Adipose tissue (tissue), 3 donors: ENCODE measurements around the gene TAMALIN. TPM values are rescaled to one million over a fixed set of nuclear protein-coding genes. Genes with fewer than 3 reads are reported as not detected.

Source experiments
- H3K27ac ChIP-seq: one replicate; pipeline ENCODE4 v1.5.1; 2013; ENCODE audit warnings: low read depth, low read length
- WGBS, 3 donors: extraction: QIAGEN DNeasy Blood & Tissue Kit; methylation state at CpG; one replicate each; pipeline ENCODE4 v1.1.7; 2013; 5-methylcytosine and 5-hydroxymethylcytosine counted together
- polyA plus RNA-seq, 3 donors: library from polyadenylated mRNA; stranded (reverse); fragments of 200-250 nt; gene quantifications; one replicate each; pipeline ENCODE4 v1.2.3, GENCODE V29; 2013
- donor health status: healthy with polysubstance abuse.
- donor health status: Bipolar disorder and iron deficiency.
- donor health status: healthy.

The TAMALIN gene
- 10 to 100 TPM; 12.6 to 68.3 (median 63.3) TPM for polyA plus RNA-seq

DNA sequence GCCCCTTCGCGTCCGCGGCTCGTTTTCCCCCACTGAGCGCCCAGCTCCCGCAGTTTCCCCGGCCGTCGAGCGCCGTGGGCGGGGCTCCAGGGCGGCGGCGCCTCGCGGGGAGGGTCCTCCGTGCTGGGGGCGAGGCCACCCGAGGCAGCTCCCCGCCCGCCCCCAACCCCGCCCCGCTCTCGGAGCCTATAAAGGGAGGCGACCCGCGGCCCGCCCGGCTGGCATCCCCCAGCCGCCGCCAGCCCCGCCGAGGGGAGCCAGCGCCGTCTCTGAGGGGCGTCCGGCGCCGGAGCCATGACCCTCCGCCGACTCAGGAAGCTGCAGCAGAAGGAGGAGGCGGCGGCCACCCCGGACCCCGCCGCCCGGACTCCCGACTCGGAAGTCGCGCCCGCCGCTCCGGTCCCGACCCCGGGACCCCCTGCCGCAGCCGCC lies at the start of gene TAMALIN:
TAMALIN (plus strand) TSS at position 221 of the 432 bp plus-strand sequence; CDS start at position 295, 74 bp downstream.
- H3K27ac ChIP-seq = peak within 1 kb of the TSS; percentile 44
- WGBS, 3 donors = 1% methylated on average over 43 to 55 of the region's 60 CpGs

GRCh38 chr12:51958542-51958941 lies 48.2 kb upstream of the TAMALIN start:
- H3K27ac ChIP-seq = no peak overlapping the region
- WGBS, 3 donors = 96 to 98% (median 97%) methylated on average over 13 of the region's 13 CpGs

- WGBS, 3 donors = 21 to 35% (median 32%) methylated on average over 3 of the region's 3 CpGs
- H3K27ac ChIP-seq = no peak overlapping the region
Observed at GRCh38 chr12:51959211-51959610, 47.5 kb upstream of the TAMALIN start.

- 72 to 99% (median 92%) methylated on average over 4 of the region's 4 CpGs for WGBS, 3 donors
- H3K27ac ChIP-seq = no peak overlapping the region
Observed at GRCh38 chr12:51959921-51960320, 46.8 kb upstream of the TAMALIN start.

GRCh38 chr12:51960488-51960887 lies 46.3 kb upstream of the TAMALIN start:
- WGBS, 3 donors = 45 to 97% (median 88%) methylated on average over 1 of the region's 1 CpG

DNA sequence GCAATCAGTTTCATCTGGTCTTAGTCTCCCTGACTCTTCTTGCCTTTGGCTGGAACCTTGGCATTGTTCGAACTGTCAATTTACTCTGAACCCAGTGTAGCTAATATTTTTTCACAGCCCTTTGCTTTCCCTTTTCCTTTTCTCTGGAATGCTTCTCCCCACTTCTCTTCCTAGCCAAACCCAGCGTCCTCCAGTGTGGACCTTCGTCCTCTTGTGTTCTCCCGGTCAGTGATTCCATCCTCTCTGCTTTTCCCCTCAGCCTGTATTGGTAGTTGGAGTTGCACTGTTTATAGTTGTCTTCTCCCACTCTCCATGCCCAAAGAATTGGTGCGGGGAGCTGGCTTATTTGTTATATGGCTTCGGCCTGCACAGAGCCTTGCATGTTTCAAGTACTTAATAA lies 45.9 kb upstream of the TAMALIN start:
- no peak overlapping the region for H3K27ac ChIP-seq
- 71 to 95% (median 89%) methylated on average over 6 of the region's 6 CpGs for WGBS, 3 donors

More at GRCh38 chr12:51960488-51960887, 46.3 kb upstream of the TAMALIN start:
- H3K27ac ChIP-seq = no peak overlapping the region

DNA sequence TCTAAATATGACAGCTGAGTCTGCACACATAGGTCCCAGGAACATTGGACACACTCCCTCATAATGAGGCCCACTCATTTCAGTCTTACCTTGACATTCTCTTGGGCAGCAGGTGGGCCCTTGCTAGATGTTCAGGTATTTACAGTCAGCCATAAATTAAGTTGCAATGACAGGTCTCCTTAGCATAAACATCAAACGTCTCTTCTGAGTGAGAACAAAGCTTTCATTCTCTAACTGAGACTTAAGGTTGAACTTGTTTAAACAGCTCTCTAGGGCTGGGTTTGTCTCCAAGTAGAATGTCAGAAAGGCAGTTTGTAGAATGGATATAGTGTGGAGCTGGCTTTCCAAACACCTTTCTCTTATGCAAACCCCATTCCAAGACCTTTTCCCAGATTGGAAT lies 44.9 kb upstream of the TAMALIN start:
- H3K27ac ChIP-seq = no peak overlapping the region
- WGBS, 3 donors = 9 to 30% (median 13%) methylated on average over 1 of the region's 1 CpG

- no peak overlapping the region for H3K27ac ChIP-seq
- 43 to 72% (median 56%) methylated on average over 3 of the region's 3 CpGs for WGBS, 3 donors
Observed at GRCh38 chr12:51962737-51963136, 44.0 kb upstream of the TAMALIN start.

- WGBS, 3 donors = 96 to 99% (median 99%) methylated on average over 4 of the region's 4 CpGs
- no peak overlapping the region for H3K27ac ChIP-seq
Observed at GRCh38 chr12:51963477-51963876, 43.3 kb upstream of the TAMALIN start.

- WGBS, 3 donors = 93 to 98% (median 95%) methylated on average over 2 of the region's 2 CpGs
- H3K27ac ChIP-seq = no peak overlapping the region
Observed at GRCh38 chr12:51969643-51970042, 37.1 kb upstream of the TAMALIN start.

DNA sequence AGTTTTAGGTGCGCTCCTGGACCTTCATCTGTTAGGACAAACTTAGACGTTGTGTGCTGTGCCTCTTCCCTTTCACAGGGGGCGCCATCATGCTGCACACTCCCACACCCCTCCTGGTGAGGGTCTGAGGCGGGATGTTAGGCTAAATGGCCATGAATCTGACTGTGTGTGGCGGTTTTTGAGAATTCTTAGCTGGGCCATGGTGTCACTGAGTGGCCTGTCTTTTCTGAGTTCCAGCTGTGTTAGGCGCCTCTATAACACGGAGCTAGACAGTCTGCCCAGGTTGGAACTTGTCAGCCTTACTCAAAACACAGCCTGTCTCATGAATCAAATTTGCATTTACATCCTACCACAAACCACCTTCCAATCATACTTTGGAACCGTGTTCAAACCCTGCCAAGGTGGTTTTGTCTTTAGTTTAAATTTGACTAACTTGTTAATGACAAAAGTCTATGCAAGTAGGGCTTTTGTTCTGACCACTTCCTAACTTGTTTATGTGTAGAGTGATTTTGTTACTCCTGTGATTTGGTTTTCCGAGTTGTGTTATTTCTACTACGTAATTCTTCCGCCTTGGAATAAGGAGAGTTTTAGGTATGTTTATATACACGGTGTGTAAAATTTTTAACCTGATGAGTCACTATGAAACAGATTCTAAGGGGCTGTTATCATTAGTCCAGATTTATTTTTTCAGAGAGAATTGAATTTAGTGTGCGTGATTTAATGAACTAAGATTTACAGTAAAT lies 35.7 kb upstream of the TAMALIN start:
- no peak overlapping the region for H3K27ac ChIP-seq
- WGBS, 3 donors = 71 to 75% (median 75%) methylated on average over 13 of the region's 13 CpGs

DNA sequence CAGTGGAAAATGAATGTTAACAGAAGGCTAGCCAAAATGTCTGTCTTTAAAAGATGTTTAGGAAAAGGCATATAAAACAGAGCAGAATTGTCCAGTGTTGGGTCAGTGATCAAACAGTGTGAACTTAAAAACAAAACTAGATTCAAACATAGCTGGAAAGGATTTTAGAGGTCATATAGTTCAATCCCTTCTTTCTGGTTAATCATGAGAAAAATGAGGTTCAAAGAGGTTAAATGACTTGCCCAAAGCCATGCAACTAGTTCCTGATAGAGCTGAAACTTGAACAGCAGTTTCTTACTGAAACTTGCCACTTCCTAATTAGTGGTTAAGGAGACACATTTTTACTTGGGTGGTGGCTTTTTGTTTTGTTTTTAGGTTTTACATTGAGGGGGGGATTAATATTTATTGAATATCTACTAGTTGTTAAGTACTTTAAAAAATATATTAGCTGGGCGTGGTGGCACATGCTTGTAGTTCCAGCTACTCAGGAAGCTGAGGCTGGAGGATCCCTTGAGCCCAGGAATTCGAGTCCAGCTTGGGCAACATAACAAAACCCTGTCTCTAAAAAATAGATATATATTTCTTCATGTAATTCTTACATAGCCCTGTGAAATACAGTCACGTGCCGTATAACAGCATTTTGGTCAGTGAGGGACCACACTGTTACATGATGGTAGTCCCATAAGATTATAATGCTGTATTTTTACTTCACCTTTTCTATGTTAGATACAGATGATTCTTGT lies 34.9 kb upstream of the TAMALIN start:
- H3K27ac ChIP-seq = peak overlapping the region; percentile 28
- 32 to 52% (median 36%) methylated on average over 4 of the region's 4 CpGs for WGBS, 3 donors

DNA sequence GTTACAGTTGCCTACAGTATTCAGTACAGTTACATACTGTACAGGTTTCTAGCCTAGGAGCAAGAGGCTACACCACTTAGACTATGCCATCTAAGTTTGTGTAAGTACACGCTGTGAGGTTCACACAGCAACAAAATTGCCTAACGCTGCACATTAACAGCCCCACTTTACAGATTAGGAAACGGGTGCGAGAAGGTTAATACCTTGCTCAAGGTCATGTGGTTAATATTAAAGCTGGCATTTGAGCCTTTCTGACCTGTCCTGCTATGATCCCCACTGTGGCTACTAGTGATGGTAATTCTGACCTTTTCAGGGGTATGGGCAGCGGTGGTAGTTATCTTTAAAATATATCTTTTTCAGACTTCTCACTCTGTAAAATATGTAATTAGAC lies 34.3 kb upstream of the TAMALIN start:
- peak overlapping the region; percentile 28 for H3K27ac ChIP-seq
- WGBS, 3 donors = 30 to 57% (median 52%) methylated on average over 5 of the region's 5 CpGs

DNA sequence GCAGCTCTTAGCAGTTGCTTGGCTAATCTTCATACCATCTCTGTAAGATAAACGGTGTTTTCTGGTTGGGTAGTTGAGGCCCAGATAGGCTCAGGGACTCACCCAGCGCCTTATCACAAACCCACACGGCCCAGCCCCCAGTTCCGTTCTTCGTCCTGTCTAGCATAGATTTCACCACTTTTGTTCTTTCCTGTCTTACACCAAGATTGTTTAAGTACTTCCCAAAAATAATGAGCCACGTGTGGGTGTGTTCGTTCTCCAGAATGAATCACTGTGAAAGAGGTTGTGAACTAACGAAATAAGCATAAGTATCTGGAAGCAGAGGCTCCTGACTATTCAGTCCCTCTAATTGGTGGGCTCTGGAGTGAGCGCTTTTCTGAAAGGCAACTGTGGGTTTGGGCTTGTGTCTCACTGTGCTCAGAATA lies 33.9 kb upstream of the TAMALIN start:
- peak overlapping the region; percentile 28 for H3K27ac ChIP-seq
- 18 to 24% (median 21%) methylated on average over 9 of the region's 9 CpGs for WGBS, 3 donors

GRCh38 chr12:51973560-51973959 lies 33.2 kb upstream of the TAMALIN start:
- 55 to 64% (median 58%) methylated on average over 4 of the region's 4 CpGs for WGBS, 3 donors
- no peak overlapping the region for H3K27ac ChIP-seq

- H3K27ac ChIP-seq = no peak overlapping the region
- WGBS, 3 donors = 37 to 61% (median 45%) methylated on average over 2 of the region's 2 CpGs
Observed at GRCh38 chr12:51974646-51975045, 32.1 kb upstream of the TAMALIN start.

- WGBS, 3 donors = 78 to 87% (median 83%) methylated on average over 8 of the region's 8 CpGs
- no peak overlapping the region for H3K27ac ChIP-seq
Observed at GRCh38 chr12:51975196-51975595, 31.6 kb upstream of the TAMALIN start.

DNA sequence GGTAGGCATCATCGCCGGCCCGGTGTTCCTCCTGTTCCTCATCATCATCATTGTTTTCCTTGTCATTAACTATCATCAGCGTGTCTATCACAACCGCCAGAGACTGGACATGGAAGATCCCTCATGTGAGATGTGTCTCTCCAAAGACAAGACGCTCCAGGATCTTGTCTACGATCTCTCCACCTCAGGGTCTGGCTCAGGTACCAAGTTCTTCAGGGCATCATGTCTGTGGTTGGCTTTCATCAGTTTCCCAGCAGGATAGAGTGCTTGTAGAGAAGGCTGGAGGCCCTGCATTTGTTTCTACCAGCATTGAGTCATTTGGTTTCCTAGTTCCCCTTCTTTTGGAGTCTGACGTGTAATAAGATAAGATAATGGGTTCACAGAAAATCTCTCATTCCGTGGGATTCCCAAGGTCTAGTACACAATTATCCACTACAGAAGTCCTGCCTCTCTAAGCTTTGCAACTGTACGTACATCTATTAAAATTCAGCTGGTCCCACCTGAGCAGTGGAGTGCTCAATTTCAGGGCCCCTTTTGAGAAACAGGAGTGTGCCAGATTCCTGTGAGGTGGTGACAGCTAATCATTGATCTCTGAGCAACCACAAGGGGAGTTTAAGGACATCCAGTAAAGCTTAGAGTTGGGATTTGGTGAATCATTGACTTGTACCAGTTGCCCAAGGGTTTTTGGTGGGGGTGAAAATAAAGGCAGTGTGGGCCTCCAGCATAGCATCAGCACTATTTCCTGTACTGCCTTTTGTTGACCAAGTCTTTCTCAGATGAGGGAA lies 30.2 kb upstream of the TAMALIN start:
- H3K27ac ChIP-seq = no peak overlapping the region
- 72 to 88% (median 87%) methylated on average over 10 of the region's 10 CpGs for WGBS, 3 donors

DNA sequence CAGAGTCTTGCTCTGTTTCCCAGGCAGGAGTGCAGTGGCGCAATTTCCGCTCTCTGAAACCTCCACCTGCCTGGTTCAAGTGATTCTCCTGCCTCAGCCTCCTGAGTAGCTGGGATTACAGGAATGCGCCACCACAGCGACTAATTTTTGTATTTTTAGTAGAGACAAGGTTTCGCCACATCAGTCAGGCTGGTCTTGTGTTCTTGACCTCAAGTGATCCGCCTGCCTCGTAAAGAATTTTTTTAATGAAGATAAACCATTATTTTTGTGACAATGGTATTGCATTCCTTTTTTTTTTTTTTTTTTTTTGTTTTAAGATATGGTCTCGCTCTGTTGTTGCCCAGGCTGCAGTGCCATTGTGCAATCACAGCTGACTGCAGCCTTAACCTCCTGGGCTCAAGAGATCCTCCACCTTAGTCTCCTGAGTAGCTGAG lies 29.4 kb upstream of the TAMALIN start:
- 84 to 88% (median 86%) methylated on average over 8 of the region's 8 CpGs for WGBS, 3 donors
- no peak overlapping the region for H3K27ac ChIP-seq
